HG03439 (cell line): ENCODE results near the gene PDCD1.
"Not testable (repeated sequence)": the region's sequence is repeated elsewhere in the genome, so short reads cannot be mapped to it uniquely, and the experiment has no call there.

Experiments
- ATAC-seq: cut with Tn5 transposase; IDR thresholded peaks from one replicate; pipeline ENCODE4 v1.9.1; 2021; ENCODE audit warnings: mild to moderate bottlenecking, moderate library complexity; ENCODE audit not compliant: unreplicated experiment

Gene PDCD1

DNA sequence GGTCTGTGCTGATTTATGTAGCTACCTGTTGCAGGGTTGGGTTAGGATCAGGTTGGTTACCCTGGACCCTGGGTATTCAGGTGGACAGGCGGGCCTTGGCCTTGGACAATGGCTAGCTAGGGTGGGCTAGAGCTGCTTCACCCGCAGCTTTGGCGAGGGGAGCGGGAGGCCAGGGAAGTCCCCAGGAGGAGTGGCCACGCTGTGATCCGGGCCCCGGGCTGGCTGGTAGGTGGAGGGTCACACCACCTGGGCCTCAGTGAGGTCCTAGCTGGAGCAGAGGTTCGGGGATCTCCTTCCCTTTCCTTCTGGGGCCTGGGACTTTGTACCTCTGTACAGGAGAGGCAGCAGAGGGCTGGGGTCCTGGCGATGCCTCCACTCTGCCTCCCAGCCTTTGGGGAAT lies 20.6 kb upstream of the PDCD1 start:
- ATAC-seq: no peak

DNA sequence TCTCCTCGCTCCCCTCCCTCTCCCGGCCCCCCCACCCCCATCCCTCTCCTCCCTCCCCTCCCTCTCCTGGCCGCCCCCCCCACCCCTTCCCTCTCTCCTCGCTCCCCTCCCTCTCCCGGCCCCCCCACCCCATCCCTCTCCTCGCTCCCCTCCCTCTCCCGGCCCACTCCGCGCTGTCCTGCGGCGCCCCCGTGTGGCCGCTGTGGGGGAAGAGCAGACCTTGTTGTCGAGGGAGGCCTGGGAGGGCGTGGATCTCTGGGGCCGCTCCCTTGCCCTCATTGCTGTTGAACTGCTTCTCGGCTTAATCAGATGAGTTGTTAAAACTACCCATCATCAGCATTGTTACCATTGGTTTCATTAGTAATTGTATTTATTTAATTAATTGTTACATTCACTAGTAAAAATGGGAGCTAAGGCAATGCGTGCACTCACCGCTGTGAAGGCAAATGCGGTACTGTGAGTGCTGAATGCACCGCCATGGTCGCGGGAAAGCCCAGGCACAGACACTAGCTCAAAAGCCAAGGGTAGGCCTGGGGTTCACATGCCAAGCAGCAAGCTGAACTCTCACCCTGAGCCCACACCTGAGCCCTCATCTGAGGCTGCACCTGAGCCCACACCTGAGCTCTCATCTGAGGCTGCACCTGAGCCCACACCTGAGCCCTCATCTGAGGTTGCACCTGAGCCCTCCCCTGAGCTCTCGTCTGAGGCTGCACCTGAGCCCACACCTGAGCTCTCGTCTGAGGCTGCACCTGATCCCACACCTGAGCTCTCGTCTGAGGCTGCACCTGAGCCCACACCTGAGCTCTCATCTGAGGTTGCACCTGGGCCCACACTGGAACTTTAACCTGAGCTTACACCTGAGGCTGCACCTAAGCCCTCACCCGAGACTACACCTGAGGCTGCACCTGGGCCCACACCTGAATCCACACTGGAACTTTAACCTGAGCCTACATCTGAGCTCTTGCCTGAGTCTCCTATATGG lies 19.6 kb upstream of the PDCD1 start:
- ATAC-seq: no peak

DNA sequence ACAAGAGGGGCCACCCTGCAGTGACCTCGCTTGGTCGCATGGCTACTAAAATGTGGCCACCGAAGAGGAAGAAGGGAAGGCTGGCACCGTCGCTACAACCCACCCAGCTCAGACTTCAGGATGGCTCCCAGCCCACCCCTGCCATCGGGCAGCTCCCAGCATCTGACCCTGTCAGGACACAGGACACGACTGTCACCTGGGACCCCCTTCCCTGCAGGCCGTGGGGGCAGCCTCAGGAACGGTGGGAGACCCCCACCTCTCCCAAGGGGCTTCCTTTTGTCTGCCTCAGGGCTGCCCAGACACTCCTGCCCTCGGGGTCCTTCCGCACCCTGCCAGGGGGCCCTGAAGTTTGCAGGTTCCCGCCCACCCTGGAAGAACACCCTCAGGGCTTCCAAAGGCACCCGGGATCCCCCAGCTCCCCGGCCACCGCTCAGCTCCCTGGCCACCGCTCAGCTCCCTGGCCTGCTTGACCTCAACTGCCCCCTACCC lies 18.5 kb upstream of the PDCD1 start:
- no peak for ATAC-seq

DNA sequence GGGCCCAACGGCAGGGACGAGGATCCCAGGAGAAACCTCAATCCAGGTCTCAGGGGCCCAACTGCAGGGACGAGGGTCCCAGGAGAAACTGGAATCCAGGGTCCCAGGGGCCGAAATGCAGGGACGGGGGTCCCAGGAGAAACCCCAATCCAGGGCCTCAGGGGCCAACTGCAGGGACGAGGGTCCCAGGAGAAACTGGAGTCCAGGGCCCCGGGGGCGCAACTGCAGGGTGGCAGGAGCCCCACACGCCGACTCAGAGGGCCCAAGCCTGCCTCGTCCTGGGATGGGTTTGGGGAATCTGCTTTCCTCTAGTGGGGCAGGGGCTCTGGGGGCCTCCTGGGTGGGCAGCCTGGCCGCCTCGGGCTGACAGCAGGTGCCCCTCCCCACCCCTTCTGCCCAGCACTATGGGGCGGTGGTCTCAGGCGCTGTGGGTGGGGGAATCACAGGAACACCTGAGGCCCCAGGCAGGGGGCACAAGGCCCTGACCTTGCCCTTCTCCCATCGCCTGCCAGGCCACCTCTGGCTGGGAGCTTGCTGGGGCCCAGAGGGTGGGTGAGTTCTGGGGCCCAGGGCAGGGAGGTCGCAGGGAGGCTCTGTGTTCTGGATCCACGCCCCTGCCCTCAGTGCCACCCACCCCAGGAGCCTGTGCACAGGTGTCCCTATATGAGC lies 18.0 kb upstream of the PDCD1 start:
- ATAC-seq: no peak

DNA sequence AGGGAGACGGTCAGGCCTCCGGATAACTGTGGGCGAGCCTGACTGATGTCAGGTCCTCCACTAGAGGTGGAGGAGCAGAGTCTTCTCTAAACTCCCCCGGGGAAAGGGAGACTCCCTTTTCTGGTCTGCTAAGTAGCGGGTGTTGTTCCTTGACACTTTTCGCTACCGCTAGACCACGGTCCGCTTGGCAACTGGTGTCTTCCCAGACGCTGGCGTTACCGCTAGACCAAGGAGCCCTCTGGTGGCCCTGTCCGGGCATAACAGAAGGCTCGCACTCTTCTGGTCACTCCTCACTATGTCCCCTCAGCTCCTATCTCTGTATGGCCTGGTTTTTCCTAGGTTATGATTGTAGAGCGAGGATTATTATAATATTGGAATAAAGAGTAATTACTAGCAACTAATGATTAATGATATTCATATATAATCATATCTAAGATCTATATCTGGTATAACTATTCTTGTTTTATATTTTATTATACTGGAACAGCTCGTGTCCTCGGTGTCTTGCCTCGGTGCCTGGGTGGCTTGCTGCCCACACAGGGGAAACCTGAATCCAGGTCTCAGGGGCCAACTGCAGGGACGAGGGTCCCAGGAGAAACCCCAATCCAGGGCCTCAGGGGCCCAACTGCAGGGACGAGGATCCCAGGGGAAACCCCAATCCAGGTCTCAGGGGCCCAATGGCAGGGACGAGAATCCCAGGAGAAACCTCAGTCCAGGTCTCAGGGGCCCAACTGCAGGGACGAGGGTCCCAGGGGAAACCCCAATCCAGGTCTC lies 17.2 kb upstream of the PDCD1 start:
- not testable (repeated sequence) for ATAC-seq

DNA sequence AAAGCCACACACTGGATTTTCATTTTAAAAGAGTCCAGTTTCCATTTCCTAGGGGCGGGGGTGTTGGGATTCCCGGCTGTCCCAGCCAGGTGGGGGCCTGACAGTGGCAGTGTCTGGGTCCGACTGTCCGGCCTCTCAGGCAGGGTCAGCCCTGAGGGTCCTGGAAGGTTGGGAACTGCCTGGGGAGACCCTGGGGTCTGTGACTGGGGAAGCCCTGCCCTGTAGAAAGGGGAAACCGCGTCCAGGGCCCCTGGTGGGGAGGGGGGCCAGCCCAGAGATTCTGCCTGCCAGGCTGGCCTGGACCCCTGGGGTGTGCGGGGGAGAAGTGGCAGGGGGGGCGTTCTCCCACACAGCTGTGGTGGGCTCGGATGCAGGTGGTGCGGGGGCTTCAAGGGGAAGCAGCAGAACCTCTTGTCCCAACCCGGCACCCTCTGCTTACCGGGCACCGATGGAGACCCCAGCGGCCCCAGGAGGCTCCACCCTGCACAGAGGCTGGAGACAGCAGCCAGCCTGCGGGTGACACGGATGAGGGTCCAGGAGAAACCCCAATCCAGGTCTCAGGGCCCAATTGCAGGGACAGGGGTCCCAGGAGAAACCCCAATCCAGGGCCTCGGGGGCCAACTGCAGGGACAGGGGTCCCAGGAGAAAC lies 15.7 kb upstream of the PDCD1 start:
- no peak for ATAC-seq

DNA sequence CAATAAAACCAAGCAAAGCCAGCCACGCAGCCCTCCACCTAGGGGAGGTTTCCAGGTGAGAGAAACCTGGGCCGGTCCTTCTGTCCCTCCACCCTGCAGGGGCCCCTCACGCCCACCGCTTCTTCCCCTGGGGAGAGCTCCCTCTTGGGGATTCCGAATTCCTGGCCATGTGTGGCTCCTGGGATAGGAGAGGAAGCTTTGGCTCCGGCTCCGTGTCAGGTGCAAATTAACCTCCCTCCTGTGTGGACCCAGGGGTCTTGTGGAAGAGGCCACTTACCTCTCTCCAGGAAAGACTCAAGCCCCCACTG lies 15.1 kb upstream of the PDCD1 start:
- no peak for ATAC-seq

DNA sequence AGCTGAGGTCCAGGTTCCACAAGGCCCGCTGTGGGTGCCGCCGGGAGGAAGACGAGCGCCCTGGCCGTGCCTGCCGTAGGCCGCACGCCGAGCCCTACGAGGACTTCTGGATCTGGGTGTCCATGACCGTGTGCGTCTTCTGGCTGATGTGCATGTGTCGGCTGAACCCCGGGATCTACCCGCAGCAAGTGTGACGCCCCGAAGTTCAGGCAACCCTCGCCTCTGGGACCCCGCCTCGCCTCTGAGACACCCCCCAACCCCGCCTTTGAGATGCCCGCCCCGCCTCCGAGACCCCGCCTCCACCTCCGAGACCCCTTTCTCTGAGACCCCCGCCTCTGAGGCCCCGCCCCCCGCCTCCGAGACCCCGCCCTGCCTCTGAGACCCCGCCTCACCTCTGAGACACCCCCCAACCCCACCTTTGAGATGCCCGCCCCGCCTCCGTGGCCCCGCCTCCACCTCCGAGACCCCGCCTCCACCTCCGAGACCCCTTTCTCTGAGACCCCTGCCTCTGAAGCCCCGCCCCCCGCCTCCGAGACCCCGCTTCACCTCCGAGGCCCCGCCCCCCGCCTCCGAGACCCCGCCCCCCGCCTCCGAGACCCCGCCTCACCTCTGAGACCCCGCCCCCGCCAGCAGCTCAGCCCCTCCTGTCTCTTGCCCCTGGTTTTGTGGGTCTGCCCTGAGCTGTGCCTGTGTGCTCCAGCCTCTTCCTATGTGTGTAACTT lies 14.5 kb upstream of the PDCD1 start:
- ATAC-seq: no peak

DNA sequence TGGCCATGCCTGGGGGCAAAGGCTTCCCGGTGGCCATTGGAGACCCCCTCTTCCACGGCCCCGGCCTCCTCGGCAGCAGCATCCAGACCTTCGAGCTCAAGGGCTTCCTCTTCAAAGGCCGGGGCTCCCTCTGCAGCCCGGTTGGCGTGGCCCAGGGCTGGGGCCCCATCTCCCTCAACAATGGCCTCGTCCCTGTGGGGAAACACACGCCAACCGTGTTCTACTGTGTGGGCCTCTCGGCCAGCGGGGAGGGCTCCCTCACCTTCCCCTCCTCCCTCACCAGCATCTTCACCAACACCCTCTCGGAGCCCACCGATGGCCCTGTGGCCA lies 13.6 kb upstream of the PDCD1 start:
- ATAC-seq: no peak

DNA sequence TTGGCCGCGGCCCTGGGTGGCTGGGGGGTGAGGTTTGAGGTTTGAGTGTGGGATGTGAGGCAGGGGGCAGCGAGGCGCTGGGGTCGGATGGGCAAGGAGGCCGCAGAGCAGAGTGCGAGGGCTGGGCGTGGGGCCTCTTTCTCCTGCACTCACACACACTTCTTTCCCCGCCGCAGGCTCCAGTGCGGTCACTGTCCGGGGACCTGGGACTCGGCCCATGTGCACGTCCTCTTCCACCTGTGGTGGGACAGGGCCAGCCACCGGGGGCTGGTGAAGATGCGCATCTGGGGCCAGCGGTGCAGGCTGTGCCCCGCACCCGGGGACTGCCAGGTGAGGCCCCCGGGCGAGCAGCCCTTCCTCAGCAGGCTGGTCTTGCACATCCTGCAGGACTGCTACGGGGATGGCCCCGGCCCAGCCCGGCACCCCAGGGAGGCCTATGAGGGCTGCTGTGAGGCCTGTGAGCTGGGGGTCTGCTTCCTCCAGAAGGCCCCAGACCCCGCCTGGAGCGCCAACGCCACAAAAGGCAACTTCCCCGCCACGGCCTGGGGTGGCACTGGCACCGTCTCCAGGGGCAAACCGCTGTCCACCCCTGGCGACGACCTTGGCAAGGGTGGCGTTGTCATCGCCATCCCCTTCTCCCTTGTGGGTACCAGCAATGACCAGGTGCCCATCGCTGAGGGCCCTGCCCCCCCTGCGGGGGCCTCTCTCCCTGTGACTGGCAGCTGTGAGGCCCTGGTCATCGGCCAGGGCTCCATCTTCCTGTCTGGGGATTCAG lies 13.0 kb upstream of the PDCD1 start:
- ATAC-seq: no peak

DNA sequence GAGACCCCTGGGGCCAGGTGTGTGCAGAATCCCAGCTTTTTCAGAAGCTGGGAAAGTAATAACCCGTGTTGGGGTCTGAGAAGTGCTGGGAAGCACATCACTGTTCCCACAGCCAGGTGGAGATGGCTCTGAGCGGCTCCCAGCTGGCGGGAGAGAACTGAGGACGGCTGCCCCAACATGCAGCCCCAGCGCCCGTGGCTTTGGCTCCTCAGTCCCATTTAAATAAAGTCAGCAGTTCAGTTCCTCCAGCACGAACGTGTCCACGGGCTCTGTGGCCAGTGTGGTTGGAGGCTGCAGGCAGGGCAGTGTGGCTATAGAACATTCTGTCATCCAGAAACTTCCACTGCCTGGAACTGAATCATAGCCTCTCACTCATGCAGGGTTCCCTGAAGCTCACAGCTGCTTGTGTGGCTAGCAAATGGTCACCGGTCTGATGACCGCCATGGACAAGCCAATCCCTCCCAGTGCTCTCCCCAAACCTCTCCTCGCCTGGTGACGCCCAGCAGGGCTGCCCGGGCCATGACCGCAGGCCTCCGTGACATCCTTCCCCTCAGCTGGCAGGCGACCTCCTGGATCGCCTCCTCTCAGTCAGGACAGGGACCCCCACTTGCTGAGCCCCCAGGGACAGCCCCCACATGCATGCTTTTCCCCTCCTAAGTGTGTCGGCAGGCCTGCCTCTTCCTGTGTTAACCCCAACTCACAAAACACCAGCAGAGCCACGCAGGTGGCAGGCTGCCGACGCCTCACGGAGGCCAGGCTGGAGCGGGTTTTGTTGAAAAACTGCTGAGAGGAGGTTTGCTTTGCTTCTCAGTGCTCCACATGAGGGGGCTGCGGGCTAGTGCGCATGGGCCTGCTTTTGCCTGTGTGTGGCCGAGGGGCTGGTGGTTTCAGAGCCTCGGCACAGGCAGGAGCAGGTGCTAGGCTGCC lies 12.2 kb upstream of the PDCD1 start:
- ATAC-seq: no peak

DNA sequence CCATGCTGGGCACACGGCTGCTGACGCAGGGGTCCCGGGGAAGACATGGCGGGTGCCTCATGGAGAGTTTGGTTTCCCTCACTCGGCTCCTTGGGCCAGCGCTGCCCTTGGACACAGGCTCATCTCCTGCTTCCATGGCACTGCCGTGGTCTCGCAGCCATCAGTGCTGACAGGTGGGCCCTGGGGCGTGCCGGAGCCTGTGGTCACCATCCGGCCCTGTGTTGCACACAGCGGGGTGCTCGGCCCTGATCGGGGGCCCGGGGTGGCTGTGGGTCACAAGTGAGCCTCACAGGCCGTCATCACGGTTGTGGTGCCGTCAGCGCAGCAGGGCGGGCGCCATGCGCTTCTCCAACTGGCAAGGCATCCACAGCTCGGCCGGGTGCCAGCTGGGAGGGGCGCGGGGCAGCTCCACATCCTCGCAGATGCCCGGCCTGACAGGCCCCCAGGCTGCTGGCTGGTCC lies 11.4 kb upstream of the PDCD1 start:
- ATAC-seq: no peak

DNA sequence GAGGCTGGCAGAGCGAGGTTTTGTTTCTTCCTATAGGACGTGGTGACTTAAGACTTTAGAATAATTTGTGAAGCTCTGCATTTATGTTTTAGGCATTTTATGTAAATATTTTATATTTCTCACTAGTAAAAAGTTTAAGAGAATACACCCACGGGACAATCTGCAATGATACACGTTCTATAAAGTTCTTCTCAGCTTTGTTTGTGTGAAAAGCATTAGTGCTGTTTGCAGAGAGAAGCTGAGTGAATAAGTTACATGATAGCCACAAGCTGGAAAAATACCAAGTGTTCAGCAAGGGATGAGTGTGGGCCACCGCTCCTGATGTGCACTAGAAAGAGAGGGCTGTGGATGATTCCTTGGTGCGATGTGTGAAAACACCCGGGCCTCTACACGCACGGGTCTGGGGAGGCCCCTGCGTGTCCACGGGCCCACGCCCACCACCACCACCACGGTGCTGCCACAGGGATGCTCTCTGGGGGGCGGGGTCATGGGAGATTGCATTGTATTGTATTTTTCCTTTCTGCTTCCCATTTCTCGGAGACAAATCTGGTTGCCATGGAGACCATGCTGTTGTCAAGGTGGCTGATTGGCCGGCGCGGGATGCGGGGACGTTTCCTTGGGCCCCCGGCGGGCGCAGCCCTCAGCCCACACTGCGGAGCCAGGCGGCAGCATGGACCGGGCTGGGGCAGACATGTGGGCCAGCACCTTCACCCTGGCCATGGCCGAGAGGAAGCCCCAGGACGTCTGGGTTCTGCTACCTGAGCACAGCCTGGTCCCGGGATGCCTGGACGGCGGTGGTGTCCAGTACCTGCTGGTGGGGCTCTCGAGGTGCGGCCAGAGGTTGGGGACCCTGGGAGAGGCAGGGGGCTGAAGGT lies 10.6 kb upstream of the PDCD1 start, which contains the start of gene RTP5:
Gene RTP5, plus strand, starts transcription at position 643 of the 875 bp plus-strand sequence. Its CDS starts 28 bp downstream, at position 671.
- no peak for ATAC-seq

DNA sequence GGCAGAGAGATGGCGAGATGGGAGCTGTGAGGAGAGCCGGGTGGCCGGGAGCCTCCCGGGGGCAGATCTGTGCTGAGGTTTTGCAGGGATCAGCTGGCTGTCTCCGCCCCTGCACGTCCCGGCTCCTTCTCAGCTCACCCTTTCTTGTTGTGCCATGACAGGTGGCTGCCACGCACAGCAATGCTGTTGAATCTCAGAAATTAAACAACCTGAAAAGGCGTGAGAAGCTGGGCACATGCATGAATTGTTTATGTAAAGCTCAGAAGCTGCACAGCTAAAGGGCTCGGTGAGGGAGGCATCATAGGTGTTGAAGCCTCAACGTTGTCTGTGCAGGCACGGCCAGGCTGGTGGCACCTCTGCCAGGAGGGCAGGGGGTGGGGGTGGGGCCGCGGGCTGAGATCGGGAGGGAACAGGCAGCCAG lies 10.0 kb upstream of the PDCD1 start:
- no peak for ATAC-seq

DNA sequence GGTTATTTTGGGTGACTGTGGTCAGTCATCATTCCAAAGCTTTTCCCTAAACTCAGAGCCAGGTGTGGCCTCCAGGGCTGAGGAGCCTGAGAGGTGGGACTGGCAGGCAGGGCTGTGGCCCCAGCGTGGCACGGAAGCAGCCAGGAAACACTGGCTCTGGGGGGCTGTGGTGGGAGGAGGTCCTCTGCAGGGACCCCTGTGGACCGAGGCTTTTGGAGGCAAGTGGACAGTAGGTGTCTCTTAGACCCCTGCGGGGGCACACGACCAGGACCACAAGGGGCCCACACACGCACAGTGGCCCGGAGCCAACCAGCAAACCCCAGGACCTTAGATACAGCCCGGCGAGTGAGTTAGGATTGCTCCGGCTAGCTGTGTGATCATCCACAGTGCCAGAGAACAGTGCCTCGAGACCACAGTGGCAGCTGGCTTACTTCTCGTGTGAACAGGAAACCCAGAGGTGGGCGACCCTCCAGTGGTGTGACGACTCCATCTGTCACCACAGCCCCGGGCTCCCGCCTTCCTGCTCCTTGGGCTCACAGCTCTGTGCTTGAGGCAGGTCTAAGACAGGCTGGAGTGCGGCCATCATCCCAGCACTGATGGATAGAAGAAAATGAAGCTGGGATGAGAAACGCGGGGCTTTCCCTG lies 9.2 kb upstream of the PDCD1 start:
- no peak for ATAC-seq

DNA sequence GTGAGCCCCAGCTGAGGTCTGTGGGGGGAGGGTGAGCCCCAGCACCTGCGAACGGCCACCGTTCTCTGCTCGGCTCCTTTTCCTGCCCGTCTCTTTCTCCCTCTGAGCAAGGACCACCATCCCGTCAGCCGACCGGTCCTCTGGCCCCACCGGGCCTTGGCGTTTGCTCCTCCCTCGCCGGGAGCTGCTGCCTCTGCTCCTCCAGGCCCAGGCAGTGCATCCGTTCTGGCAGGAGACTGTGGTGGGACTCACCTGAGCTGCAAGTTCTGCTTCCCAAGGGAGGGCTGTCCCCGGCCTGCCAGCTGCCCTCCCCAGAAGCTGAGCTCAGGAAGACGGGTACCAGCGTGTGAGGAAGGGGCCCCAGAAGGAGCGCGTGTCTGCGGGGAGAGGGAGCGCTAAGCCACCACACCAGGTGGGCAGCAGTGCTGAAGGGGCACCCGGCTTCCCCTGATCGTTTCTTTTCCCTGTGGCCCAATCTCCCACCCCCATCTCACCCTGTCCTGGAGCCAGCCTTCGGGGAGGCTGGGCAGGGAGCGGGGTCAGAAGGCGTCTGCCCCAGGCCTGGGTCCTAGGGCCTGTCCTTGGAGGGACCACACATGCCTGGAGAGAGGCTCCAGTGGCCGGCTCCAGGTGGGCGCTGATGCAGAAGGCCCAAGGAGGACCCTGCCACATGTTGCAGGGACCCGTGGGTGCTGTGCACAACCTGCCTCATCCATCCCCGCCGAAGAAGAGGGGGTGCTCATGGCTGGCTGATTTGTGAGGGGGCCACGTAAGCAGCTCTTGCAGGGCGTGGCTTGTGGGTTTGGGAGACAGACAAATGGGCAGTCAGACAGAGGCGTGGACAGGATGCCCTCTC lies 8.3 kb upstream of the PDCD1 start:
- no peak for ATAC-seq
